Keratinocyte (primary cell): ENCODE measurements around the gene CNEP1R1. TPM values are rescaled to one million over a fixed set of nuclear protein-coding genes. Genes with fewer than 3 reads are reported as not detected.

Experiments
- DNase-seq: peaks from one replicate; pipeline ENCODE4 v3.0.0-alpha.2; 2011; ENCODE audit warnings: low read depth, missing footprints, low spot score
- FAIRE-seq: peaks from 2 replicates; lab custom pipeline; 2011; peaks lifted over from hg19 to GRCh38; lab: Jason Lieb, UNC
- H2AFZ ChIP-seq: 2 replicates; pipeline ENCODE4 v1.6.0; 2012; ENCODE audit warnings: low read length, control low read depth, inconsistent platforms; ENCODE audit not compliant: control insufficient read depth
- H3K27ac ChIP-seq: 2 replicates; pipeline ENCODE4 v1.5.1; 2011; ENCODE audit warnings: low read length; ENCODE audit not compliant: control insufficient read depth, insufficient read depth
- H3K27me3 ChIP-seq: 3 replicates; pipeline ENCODE4 v1.6.0; 2011; ENCODE audit warnings: low read length; ENCODE audit not compliant: control insufficient read depth, insufficient read depth; ENCODE audit errors: extremely low read depth
- H3K36me3 ChIP-seq, 2 experiments: 2 replicates in 1 of 2; 3 replicates in 1 of 2; pipeline ENCODE4 v1.5.1; 2011; ENCODE audit warnings: low read length in 2 of 2, mild to moderate bottlenecking in 1 of 2; ENCODE audit not compliant: control insufficient read depth in 2 of 2, insufficient read depth in 2 of 2; ENCODE audit errors: extremely low read depth in 1 of 2
- H3K4me1 ChIP-seq: 3 replicates; pipeline ENCODE4 v1.5.1; 2011; ENCODE audit warnings: low read length; ENCODE audit not compliant: control insufficient read depth, insufficient read depth; ENCODE audit errors: extremely low read depth
- H3K4me2 ChIP-seq: 3 replicates; pipeline ENCODE4 v1.6.0; 2011; ENCODE audit warnings: low read depth, low read length; ENCODE audit not compliant: control insufficient read depth, insufficient read depth; ENCODE audit errors: extremely low read depth
- H3K4me3 ChIP-seq, 3 experiments: fragments of 200-600 bp in 1 of 3; sonication (generic) in 1 of 3; 2 replicates in 2 of 3; 3 replicates in 1 of 3; pipeline ENCODE4 v1.5.1; 2011 to 2016; ENCODE audit warnings: low read length in 3 of 3, mild to moderate bottlenecking in 3 of 3, control low read depth in 2 of 3, inconsistent platforms in 1 of 3, low read depth in 1 of 3, mixed read lengths in 1 of 3, mixed run types in 1 of 3, moderate library complexity in 1 of 3; ENCODE audit not compliant: control insufficient read depth in 2 of 3, insufficient read depth in 2 of 3; ENCODE audit errors: extremely low read depth in 1 of 3
- H3K79me2 ChIP-seq: 2 replicates; pipeline ENCODE4 v1.6.0; 2012; ENCODE audit warnings: low read length; ENCODE audit not compliant: control insufficient read depth, insufficient read depth
- H3K9ac ChIP-seq: 3 replicates; pipeline ENCODE4 v1.6.0; 2011; ENCODE audit warnings: low read length; ENCODE audit not compliant: control insufficient read depth, insufficient read depth; ENCODE audit errors: extremely low read depth
- H3K9me1 ChIP-seq: 3 replicates; pipeline ENCODE4 v1.6.0; 2011; ENCODE audit warnings: low read length; ENCODE audit not compliant: control insufficient read depth, insufficient read depth; ENCODE audit errors: extremely low read depth
- H3K9me3 ChIP-seq: 2 replicates; pipeline ENCODE4 v1.5.1; 2012; ENCODE audit warnings: low read depth, low read length; ENCODE audit not compliant: control insufficient read depth
- H4K20me1 ChIP-seq: 3 replicates; pipeline ENCODE4 v1.6.0; 2011; ENCODE audit warnings: low read length; ENCODE audit not compliant: control insufficient read depth, insufficient read depth; ENCODE audit errors: extremely low read depth
- CTCF ChIP-seq, 3 experiments: IDR thresholded peaks in 1 of 3; conservative IDR thresholded peaks in 1 of 3; optimal IDR thresholded peaks in 1 of 3; 2 replicates in 2 of 3; 3 replicates in 1 of 3; pipeline versions ENCODE3 to v1.5.1; 2011; ENCODE audit warnings: low read length in 3 of 3, mild to moderate bottlenecking in 3 of 3, moderate library complexity in 2 of 3, control low read depth in 1 of 3, inconsistent platforms in 1 of 3; ENCODE audit not compliant: insufficient read depth in 2 of 3; ENCODE audit errors: extremely low read depth in 1 of 3
- EZH2 ChIP-seq: IDR thresholded peaks from one replicate; pipeline ENCODE4 v1.6.1; 2012; ENCODE audit warnings: inconsistent platforms, mild to moderate bottlenecking, low read length, moderate library complexity
- dilution Hi-C: fragments of 300-500 bp; cut with MboI; formaldehyde crosslinking; loops from one replicate; pipeline ENCODE4 v1.7.0; 2020; ENCODE audit warnings: low sequenced_read_pairs; ENCODE audit not compliant: extremely low pct_ligation_motif_present
- polyA plus RNA-seq, 5 experiments: library from polyadenylated mRNA; depleted of rRNA in 3 of 5; stranded (reverse) in 3 of 5; stranded (forward) in 1 of 5; unstranded in 1 of 5; fragments of >200 nt; gene quantifications; 1 replicate in 1 of 5; 2 replicates in 3 of 5; 3 replicates in 1 of 5; pipeline versions ENCODE4 v1.2.1 to v1.2.3, GENCODE V29; 2011 to 2012; ENCODE audit warnings: missing spikeins in 2 of 5, low read depth in 1 of 5, low replicate concordance in 1 of 5

Gene CNEP1R1
- polyA plus RNA-seq, 1 donor (not counting 4 experiments of a cell fraction or from before 2014, with no cell fraction given): 28.5 TPM

- no peak overlapping the region for H3K4me3 ChIP-seq
- no peak overlapping the region for H3K9ac ChIP-seq
- no peaks in the 10 kb centered on the region for H3K36me3 ChIP-seq
- no peaks in the 10 kb centered on the region for H3K4me1 ChIP-seq
- no peaks in the 10 kb centered on the region for H3K9me1 ChIP-seq
- no peak overlapping the region for H3K4me2 ChIP-seq
- FAIRE-seq: no peak
- dilution Hi-C loops: no loop called here
- H3K27ac ChIP-seq: no peak overlapping the region
- no peaks in the 10 kb centered on the region for H3K79me2 ChIP-seq
- no peaks in the 10 kb centered on the region for H3K9me3 ChIP-seq
- no peaks in the 10 kb centered on the region for H4K20me1 ChIP-seq
- DNase-seq: no peak
- H3K27me3 ChIP-seq: no peaks in the 10 kb centered on the region
- H2AFZ ChIP-seq: no peak overlapping the region
- TF ChIP-seq CTCF (optimal IDR thresholded peaks at IDR 0.05 in 1 of 3, IDR thresholded peaks at IDR 0.05 in 1 of 3, conservative IDR thresholded peaks at IDR 0.05 in 1 of 3; ENCODE audit: extremely low read depth in 1 of 3, insufficient read depth in 2 of 3, low read length in 3 of 3) (no peak), EZH2 (no peak)
Observed at GRCh38 chr16:49997721-49998251, 27.2 kb upstream of the CNEP1R1 start.

- TF ChIP-seq EZH2 (no peak), CTCF (optimal IDR thresholded peaks at IDR 0.05 in 1 of 3, IDR thresholded peaks at IDR 0.05 in 1 of 3, conservative IDR thresholded peaks at IDR 0.05 in 1 of 3; ENCODE audit: extremely low read depth in 1 of 3, insufficient read depth in 2 of 3, low read length in 3 of 3) (no peak)
Observed at GRCh38 chr16:49998991-49999390, 26.0 kb upstream of the CNEP1R1 start.

More at GRCh38 chr16:49998991-49999390, 26.0 kb upstream of the CNEP1R1 start:
- dilution Hi-C loops: no loop called here
- Histone ChIP-seq H3K27ac (no peak overlapping the region), H3K36me3 (no peaks in the 10 kb centered on the region), H3K9ac (no peak overlapping the region), H3K27me3 (no peaks in the 10 kb centered on the region), H3K9me3 (no peaks in the 10 kb centered on the region), H3K4me3 (no peak overlapping the region), H4K20me1 (no peaks in the 10 kb centered on the region), H3K4me1 (no peaks in the 10 kb centered on the region), H3K4me2 (no peak overlapping the region), H3K9me1 (no peaks in the 10 kb centered on the region), H2AFZ (no peak overlapping the region), H3K79me2 (no peaks in the 10 kb centered on the region)
- DNase-seq: no peak
- no peak for FAIRE-seq
